Right ventricle myocardium inferior (tissue), 1 donor: Measurements from ENCODE around the gene GPR137. TPM values are rescaled to one million over a fixed set of nuclear protein-coding genes. Genes with fewer than 3 reads are reported as not detected.
"Not testable (repeated sequence)": the region's sequence is repeated elsewhere in the genome, so short reads cannot be mapped to it uniquely, and the experiment has no call there.

Experiments
- ATAC-seq: fragments of 200-7000 bp; cut with Tn5 transposase; one replicate; pipeline ENCODE4 v1.9.1; 2020; ENCODE audit warnings: mild to moderate bottlenecking, moderate library complexity
- DNase-seq: peaks from one replicate; pipeline ENCODE4 v3.0.0; 2021; ENCODE audit errors: missing footprints
- intact Hi-C: fragments of 100-400 bp; cut with DNase I; formaldehyde crosslinking; loops from one replicate; pipeline ENCODE4 v1.11.0; 2022
- total RNA-seq: library from RNA; stranded (reverse); fragmentation: NEBNext Ultra II Directional; extraction: Animal tissue kit (Norgen Biotek cat#: 25700); gene quantifications from one replicate; pipeline ENCODE4 v1.2.1, GENCODE V29; 2021
- donor health status: DM: no; HTN: yes; CAD: no; lungs with severe emphysema.

GPR137 gene
- total RNA-seq, 1 donor from 2014 or later = 28.6 TPM

DNA sequence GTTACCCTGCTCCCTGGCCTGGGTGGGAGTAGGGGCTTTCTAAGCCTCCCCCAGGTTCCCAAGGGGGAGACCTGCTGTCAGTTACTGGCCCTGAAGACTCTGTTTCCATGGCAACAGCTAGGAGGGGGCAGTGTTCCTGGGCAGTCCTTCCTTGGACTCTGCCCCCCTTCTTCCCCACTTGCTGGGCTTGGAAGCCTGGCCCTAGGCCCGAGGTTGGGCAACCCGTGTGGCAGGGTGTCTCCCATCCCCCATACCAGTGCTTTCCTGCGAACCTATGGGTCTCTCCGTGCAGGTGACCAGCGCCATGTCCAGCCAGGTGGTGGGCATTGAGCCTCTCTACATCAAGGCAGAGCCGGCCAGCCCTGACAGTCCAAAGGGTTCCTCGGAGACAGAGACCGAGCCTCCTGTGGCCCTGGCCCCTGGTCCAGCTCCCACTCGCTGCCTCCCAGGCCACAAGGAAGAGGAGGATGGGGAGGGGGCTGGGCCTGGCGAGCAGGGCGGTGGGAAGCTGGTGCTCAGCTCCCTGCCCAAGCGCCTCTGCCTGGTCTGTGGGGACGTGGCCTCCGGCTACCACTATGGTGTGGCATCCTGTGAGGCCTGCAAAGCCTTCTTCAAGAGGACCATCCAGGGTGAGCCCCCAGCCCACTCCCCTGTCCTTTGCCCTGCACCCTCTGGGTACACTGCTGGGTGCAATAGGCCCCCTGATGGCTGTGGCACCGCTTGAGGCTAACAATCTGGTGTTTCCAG, 21.4 kb downstream of the GPR137 start:
- peak; percentile 71 for DNase-seq
- intact Hi-C loops = no loop called here
- ATAC-seq = no peak

DNA sequence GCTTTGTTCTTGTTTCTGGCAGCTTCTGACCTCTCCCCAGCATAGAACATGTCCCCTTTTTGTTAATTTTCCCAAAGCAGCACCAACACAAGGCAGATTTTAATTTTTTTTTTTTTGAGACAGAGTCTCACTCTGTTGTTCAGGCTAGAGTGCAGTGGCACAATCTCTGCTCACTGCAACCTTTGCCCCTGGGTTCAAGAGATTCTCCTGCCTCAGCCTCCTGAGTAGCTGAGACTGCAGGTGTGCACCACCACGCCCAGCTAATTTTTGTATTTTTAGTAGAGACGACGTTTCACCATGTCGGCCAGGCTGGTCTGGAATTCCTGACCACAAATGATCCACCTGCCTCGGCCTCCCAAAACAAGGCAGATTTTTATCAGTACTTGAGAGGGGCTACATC, 22.1 kb downstream of the GPR137 start:
- intact Hi-C loops, ATAC-seq: not testable (repeated sequence)
- peak; percentile 26 for DNase-seq

DNA sequence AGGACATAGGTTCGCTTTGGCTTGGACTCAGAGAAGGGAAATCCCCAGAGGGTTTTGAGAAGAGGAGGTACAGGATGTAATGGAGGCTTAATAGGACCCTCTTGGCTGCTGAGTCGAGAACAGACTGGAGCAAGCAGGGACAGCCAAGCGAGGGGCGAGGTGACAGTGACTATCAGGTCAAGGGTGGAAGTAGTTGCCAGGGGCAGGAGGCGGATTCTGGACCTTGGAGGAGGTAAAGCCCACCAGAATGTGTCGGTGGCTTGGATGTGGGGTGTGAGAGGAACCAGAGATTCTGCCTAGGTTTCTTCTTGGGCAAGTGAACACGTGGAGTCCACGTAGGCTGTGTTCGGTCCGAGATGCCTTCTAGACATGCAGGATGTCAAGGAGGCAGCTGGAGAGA, 27.3 kb downstream of the GPR137 start:
- no peak for ATAC-seq
- no peak for DNase-seq
- intact Hi-C loops = no loop called here

- peak; percentile 15 for ATAC-seq
- DNase-seq = peak; percentile 85
- intact Hi-C loops = no loop called here
Measured at GRCh38 chr11:64313491-64314145, 28.0 kb downstream of the GPR137 start.

DNA sequence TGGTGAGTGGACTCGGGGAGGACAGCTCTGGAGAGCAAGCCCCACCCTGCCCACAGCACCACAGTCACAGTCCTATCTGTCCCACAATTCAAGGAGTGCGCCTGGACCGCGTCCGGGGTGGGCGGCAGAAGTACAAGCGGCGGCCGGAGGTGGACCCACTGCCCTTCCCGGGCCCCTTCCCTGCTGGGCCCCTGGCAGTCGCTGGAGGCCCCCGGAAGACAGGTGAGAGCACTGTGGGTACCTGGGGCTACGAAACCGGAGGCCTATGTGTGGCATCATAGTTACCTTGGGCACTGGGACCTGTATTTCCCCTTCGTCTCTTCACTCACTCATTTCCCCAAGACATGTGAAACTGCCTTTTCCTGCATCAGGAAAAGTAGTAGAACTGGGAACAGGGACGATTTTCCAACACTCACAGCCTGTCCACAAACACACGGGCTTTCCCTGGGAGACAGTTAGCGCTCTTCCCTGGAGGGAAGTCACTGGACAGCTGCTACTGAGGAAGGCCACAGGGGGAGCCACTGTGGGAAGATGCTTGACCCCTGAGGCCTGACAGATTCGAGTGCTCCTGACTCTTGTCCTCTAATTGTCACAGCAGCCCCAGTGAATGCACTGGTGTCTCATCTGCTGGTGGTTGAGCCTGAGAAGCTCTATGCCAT, 28.6 kb downstream of the GPR137 start:
- ATAC-seq = no peak
- intact Hi-C loops = no loop called here
- no peak for DNase-seq

DNA sequence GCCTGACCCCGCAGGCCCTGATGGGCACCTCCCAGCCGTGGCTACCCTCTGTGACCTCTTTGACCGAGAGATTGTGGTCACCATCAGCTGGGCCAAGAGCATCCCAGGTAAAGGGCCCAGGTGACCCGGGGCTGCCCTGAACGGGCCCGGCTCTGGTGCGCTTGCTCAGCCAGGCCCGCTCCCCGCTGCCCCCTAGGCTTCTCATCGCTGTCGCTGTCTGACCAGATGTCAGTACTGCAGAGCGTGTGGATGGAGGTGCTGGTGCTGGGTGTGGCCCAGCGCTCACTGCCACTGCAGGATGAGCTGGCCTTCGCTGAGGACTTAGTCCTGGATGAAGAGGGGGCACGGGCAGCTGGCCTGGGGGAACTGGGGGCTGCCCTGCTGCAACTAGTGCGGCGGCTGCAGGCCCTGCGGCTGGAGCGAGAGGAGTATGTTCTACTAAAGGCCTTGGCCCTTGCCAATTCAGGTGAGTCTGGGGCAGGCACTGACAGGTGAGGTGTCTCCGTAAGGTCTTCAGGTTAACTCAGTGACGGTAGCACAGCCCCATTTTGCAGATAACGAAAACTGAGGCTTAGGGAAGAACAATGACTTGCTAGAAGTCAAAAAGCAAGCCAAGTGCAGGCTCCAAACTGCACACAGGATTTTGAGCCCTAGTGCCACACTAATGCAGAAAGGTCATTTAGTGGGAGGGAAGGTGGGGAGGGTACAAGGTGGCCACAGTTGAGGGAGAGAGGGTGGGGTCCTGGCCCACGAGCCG, 29.3 kb downstream of the GPR137 start:
- intact Hi-C loops = no loop called here
- DNase-seq = no peak
- no peak for ATAC-seq

- DNase-seq, ATAC-seq, intact Hi-C loops: not testable (repeated sequence)
Measured at GRCh38 chr11:64315667-64316526, 30.2 kb downstream of the GPR137 start.

DNA sequence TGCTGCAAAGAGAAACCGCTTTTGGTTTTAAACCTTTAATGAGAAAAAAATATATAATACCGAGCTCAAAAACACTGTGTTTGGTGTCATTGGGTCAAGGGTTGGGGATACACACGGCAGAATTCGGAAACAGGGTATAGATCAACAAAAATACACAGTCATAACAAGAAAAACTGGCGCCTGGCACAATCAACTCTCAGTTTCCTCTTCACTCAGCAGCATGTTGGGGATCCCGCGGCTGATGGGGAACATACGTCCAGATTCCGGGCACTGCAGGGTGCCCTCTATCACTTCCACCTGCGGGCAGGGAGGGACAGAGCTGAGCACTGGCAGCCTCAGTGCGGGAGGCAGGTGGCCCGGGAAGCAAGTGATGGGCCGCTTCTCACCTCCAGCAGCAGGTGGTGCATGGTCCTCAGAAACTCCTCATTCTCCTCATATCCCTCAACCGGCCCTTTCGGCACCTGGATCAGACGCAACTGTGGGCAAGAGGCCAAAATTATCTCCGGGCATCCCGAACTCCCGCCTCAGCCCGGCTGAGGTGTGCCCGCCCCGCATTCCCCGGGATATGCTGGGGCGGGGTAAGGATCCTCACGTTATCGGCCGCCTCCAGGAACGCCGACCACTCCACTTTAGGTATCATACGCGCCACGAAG, 31.1 kb downstream of the GPR137 start:
- ATAC-seq = no peak
- no peak for DNase-seq
- intact Hi-C loops = loop anchor here (1.0 kb wide), 1 partner anchor 46 kb away; no protein-coding TSS in a partner anchor

DNA sequence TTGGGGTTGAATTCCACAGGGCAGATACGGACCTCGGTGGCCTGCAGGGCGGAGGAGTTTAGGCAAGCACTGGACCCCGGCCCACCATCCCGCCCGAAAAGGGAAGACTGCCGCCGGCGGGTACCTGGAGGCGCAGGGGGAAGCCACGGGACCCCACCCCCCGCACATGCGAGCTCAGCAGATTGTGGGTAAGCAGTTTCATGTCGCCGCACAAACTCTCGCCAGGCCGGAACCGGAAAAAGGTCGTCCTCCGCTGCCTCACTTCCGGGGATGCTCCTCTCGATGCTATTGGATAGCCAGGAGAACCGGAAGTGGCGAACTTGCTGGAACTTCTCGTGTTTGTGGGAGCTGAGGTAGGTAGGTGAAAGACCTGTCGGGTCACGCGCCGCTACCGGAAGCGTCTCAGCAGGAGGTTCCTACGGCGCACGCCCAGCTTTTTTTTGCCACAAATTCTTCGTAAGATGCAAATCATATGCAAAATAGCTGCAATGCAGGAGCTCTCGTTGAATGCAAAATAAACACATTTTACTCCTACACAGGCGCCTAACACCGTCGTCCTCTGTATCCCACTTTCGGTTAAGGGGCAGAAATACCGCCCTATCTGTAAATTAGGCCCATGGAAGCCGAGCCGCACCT, 31.8 kb downstream of the GPR137 start, which contains the start of gene TRMT112:
Gene TRMT112 (minus strand): TSS at position 235 of the 636 bp plus-strand sequence. CDS start 33 bp downstream, at position 202.
- intact Hi-C loops = loop anchor here (1.0 kb wide), 1 partner anchor 47 kb away; no protein-coding TSS in a partner anchor
- peak; percentile 96 for DNase-seq

GRCh38 chr11:64317961-64318765, 32.5 kb downstream of the GPR137 start, which contains the start of gene PRDX5:
Gene PRDX5, plus strand, starts transcription at chr11:64318121. Its CDS starts 95 bp downstream, at chr11:64318216.
- DNase-seq (peak; percentile 98), ATAC-seq (peak; percentile 93)
- intact Hi-C loops = loop anchor here (1.0 kb wide), 2 partner anchors 37 to 48 kb away; no protein-coding TSS in a partner anchor

More for the DNA sequence above, 31.8 kb downstream of the GPR137 start, which contains the start of gene TRMT112:
- peak; percentile 84 for ATAC-seq

GRCh38 chr11:64318766-64319761, 33.4 kb downstream of the GPR137 start:
- intact Hi-C loops = loop anchor here (1.0 kb wide), 1 partner anchor 36 kb away; no protein-coding TSS in a partner anchor
- DNase-seq (no peak), ATAC-seq (no peak)

DNA sequence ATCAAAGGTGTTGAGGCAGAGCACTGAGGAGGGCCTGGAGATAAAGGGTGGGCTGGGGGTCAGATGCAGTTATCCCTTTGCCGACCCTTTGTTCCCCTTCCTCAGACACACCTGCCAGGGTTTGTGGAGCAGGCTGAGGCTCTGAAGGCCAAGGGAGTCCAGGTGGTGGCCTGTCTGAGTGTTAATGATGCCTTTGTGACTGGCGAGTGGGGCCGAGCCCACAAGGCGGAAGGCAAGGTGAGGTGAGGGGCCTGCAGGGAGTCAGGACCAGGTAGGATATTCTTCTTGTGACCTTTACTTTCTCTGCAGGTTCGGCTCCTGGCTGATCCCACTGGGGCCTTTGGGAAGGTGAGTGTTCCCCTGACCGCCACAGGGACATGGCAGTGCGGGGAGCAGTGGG, 34.9 kb downstream of the GPR137 start:
- no peak for ATAC-seq

GRCh38 chr11:64321026-64321425, 35.4 kb downstream of the GPR137 start:
- intact Hi-C loops = no loop called here
- ATAC-seq (no peak), DNase-seq (no peak)

More for the DNA sequence above, 34.9 kb downstream of the GPR137 start:
- intact Hi-C loops = no loop called here
- no peak for DNase-seq

DNA sequence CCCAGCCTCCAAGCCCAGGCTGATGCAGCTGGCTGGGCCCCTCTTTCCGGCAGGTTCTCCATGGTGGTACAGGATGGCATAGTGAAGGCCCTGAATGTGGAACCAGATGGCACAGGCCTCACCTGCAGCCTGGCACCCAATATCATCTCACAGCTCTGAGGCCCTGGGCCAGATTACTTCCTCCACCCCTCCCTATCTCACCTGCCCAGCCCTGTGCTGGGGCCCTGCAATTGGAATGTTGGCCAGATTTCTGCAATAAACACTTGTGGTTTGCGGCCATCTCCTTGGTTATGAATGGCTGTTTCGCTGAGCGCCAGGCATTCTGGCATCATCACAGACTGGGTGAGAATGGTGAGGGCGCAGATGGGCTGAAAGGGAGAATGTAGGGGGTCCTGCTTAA, 35.9 kb downstream of the GPR137 start:
- no peak for DNase-seq
- no peak for ATAC-seq
- intact Hi-C loops = no loop called here

GRCh38 chr11:64322925-64323260, 37.2 kb downstream of the GPR137 start:
- ATAC-seq = no peak
- no peak for DNase-seq
- intact Hi-C loops = no loop called here
